Karpas-422 (cell line): ENCODE measurements around the gene PDCD6IP. TPM values are rescaled to one million over a fixed set of nuclear protein-coding genes. Genes with fewer than 3 reads are reported as not detected.
A peak's percentile ranks its signal among the peaks of the same experiment; 100 is the strongest.

Experiments
- DNase-seq: peaks from one replicate; pipeline ENCODE4 v3.0.0-alpha.2; 2015
- H2AFZ ChIP-seq: fragments of 200-600 bp; sonication (generic); 2 replicates; pipeline ENCODE4 v1.6.1; 2014; ENCODE audit warnings: antibody characterized with exemption, low read length, mixed read lengths
- H3K27ac ChIP-seq: fragments of 200-600 bp; sonication (generic); 2 replicates; pipeline ENCODE4 v1.5.1; 2014; ENCODE audit warnings: mild to moderate bottlenecking, low read length, moderate library complexity
- H3K27me3 ChIP-seq: fragments of 200-600 bp; sonication (generic); 2 replicates; pipeline ENCODE4 v1.6.1; 2014; ENCODE audit warnings: low read length, mixed read lengths
- H3K36me3 ChIP-seq: fragments of 200-600 bp; sonication (generic); 2 replicates; pipeline ENCODE4 v1.6.1; 2014; ENCODE audit warnings: low read length, mixed read lengths; ENCODE audit not compliant: insufficient read depth
- H3K4me1 ChIP-seq: fragments of 200-600 bp; sonication (generic); 2 replicates; pipeline ENCODE4 v1.6.1; 2014; ENCODE audit warnings: mild to moderate bottlenecking, low read length, mixed read lengths
- H3K4me2 ChIP-seq: fragments of 200-600 bp; sonication (generic); 2 replicates; pipeline ENCODE4 v1.6.1; 2014; ENCODE audit warnings: low read length, low read depth, mild to moderate bottlenecking; ENCODE audit not compliant: poor library complexity, severe bottlenecking
- H3K4me3 ChIP-seq: fragments of 200-600 bp; sonication (generic); 2 replicates; pipeline ENCODE4 v1.5.1; 2014; ENCODE audit warnings: mild to moderate bottlenecking, antibody characterized with exemption, low read length, mixed read lengths
- H3K79me2 ChIP-seq: fragments of 200-600 bp; sonication (generic); 2 replicates; pipeline ENCODE4 v1.6.1; 2014; ENCODE audit warnings: mild to moderate bottlenecking, low read length, mixed read lengths
- H3K9ac ChIP-seq: fragments of 200-600 bp; sonication (generic); 2 replicates; pipeline ENCODE4 v1.6.0; 2014; ENCODE audit warnings: low read length
- H3K9me2 ChIP-seq: fragments of 200-600 bp; sonication (generic), shearing (Covaris generic); replicated peaks from 2 replicates; pipeline ENCODE4 v1.6.0; 2014; ENCODE audit warnings: mild to moderate bottlenecking, low read length, moderate library complexity; ENCODE audit not compliant: insufficient read depth
- H3K9me3 ChIP-seq: fragments of 300-700, 200-600 bp; sonication (generic); 2 replicates; pipeline ENCODE4 v1.6.1; 2014; ENCODE audit warnings: low read length, mixed read lengths
- H4K20me1 ChIP-seq: fragments of 200-600 bp; sonication (generic); 2 replicates; pipeline ENCODE4 v1.6.1; 2014; ENCODE audit warnings: mild to moderate bottlenecking, antibody characterized with exemption, low read length, low read depth; ENCODE audit not compliant: insufficient read depth
- total RNA-seq: library from RNA; depleted of rRNA; stranded (reverse); fragments of >200 nt; shearing (Covaris generic); gene quantifications from 2 replicates; pipeline ENCODE4 v1.2.3, GENCODE V29; 2014; ENCODE audit warnings: low replicate concordance

Gene PDCD6IP
- total RNA-seq, 1 experiment from 2014 or later: 179 TPM

GRCh38 chr3:33909547-33909946, 111.1 kb downstream of the PDCD6IP start:
- no peaks in the 10 kb centered on the region for H3K79me2 ChIP-seq
- peaks cover 8% of the 10 kb centered on the region; the same call in 1 of the 2 replicates for H3K4me1 ChIP-seq
- no peaks in the 10 kb centered on the region for H3K27me3 ChIP-seq
- no peak overlapping the region for H3K4me2 ChIP-seq
- no peak overlapping the region for H2AFZ ChIP-seq
- no peak for DNase-seq
- no peak overlapping the region for H3K4me3 ChIP-seq
- no peaks in the 10 kb centered on the region for H4K20me1 ChIP-seq
- no peaks in the 10 kb centered on the region for H3K36me3 ChIP-seq
- H3K27ac ChIP-seq: no peak overlapping the region
- no peaks in the 10 kb centered on the region for H3K9me2 ChIP-seq
- H3K9me3 ChIP-seq: no peaks in the 10 kb centered on the region
- no peak overlapping the region for H3K9ac ChIP-seq

GRCh38 chr3:33910031-33910430, 111.6 kb downstream of the PDCD6IP start:
- peaks cover 8% of the 10 kb centered on the region; the same call in 1 of the 2 replicates for H3K4me1 ChIP-seq
- H3K9me3 ChIP-seq: no peaks in the 10 kb centered on the region
- no peak overlapping the region for H3K4me3 ChIP-seq
- H3K27me3 ChIP-seq: no peaks in the 10 kb centered on the region
- H3K9me2 ChIP-seq: no peaks in the 10 kb centered on the region
- H3K79me2 ChIP-seq: no peaks in the 10 kb centered on the region
- no peak overlapping the region for H3K4me2 ChIP-seq
- no peak overlapping the region for H3K9ac ChIP-seq
- H3K27ac ChIP-seq: no peak overlapping the region
- DNase-seq: no peak
- no peaks in the 10 kb centered on the region for H4K20me1 ChIP-seq
- H3K36me3 ChIP-seq: no peaks in the 10 kb centered on the region
- no peak overlapping the region for H2AFZ ChIP-seq

- Histone ChIP-seq H3K9ac (no peak overlapping the region), H3K9me2 (no peaks in the 10 kb centered on the region), H3K79me2 (no peaks in the 10 kb centered on the region), H3K4me2 (no peak overlapping the region), H3K36me3 (no peaks in the 10 kb centered on the region), H3K27ac (no peak overlapping the region), H3K4me3 (no peak overlapping the region), H2AFZ (no peak overlapping the region), H3K9me3 (no peaks in the 10 kb centered on the region), H4K20me1 (no peaks in the 10 kb centered on the region), H3K4me1 (peaks cover 14% of the 10 kb centered on the region), H3K27me3 (no peaks in the 10 kb centered on the region)
- DNase-seq: no peak
These were observed 113.3 kb downstream of the PDCD6IP start for GRCh38 chr3:33911525-33912322.

- H2AFZ ChIP-seq: no peak overlapping the region
- H3K4me2 ChIP-seq: no peak overlapping the region
- peaks cover 14% of the 10 kb centered on the region for H3K4me1 ChIP-seq
- no peak overlapping the region for H3K4me3 ChIP-seq
- no peaks in the 10 kb centered on the region for H4K20me1 ChIP-seq
- DNase-seq: no peak
- no peaks in the 10 kb centered on the region for H3K36me3 ChIP-seq
- no peaks in the 10 kb centered on the region for H3K9me2 ChIP-seq
- no peak overlapping the region for H3K27ac ChIP-seq
- no peaks in the 10 kb centered on the region for H3K9me3 ChIP-seq
- no peaks in the 10 kb centered on the region for H3K79me2 ChIP-seq
- H3K27me3 ChIP-seq: no peaks in the 10 kb centered on the region
- H3K9ac ChIP-seq: no peak overlapping the region
These were observed 115.8 kb downstream of the PDCD6IP start for GRCh38 chr3:33914212-33914611.

GRCh38 chr3:33914731-33915379, 116.4 kb downstream of the PDCD6IP start:
- DNase-seq: no peak
- Histone ChIP-seq H2AFZ (no peak overlapping the region), H3K36me3 (no peaks in the 10 kb centered on the region), H3K4me1 (peaks cover 14% of the 10 kb centered on the region), H3K27me3 (no peaks in the 10 kb centered on the region), H3K9me3 (no peaks in the 10 kb centered on the region), H3K79me2 (no peaks in the 10 kb centered on the region), H3K4me3 (no peak overlapping the region), H3K9ac (no peak overlapping the region), H4K20me1 (no peaks in the 10 kb centered on the region), H3K27ac (no peak overlapping the region), H3K9me2 (no peaks in the 10 kb centered on the region), H3K4me2 (no peak overlapping the region)

- H3K9me2 ChIP-seq: no peaks in the 10 kb centered on the region
- no peaks in the 10 kb centered on the region for H3K36me3 ChIP-seq
- peaks cover 14% of the 10 kb centered on the region for H3K4me1 ChIP-seq
- no peaks in the 10 kb centered on the region for H3K79me2 ChIP-seq
- no peaks in the 10 kb centered on the region for H3K27me3 ChIP-seq
- no peak overlapping the region for H3K9ac ChIP-seq
- H4K20me1 ChIP-seq: no peaks in the 10 kb centered on the region
- H3K27ac ChIP-seq: no peak overlapping the region
- H3K4me3 ChIP-seq: no peak overlapping the region
- H3K4me2 ChIP-seq: no peak overlapping the region
- no peaks in the 10 kb centered on the region for H3K9me3 ChIP-seq
- no peak overlapping the region for H2AFZ ChIP-seq
- peak; percentile 85 for DNase-seq
These were observed 117.5 kb downstream of the PDCD6IP start for GRCh38 chr3:33915796-33916546.

GRCh38 chr3:33918126-33918756, 119.8 kb downstream of the PDCD6IP start:
- H3K27ac ChIP-seq: no peak overlapping the region
- H3K9ac ChIP-seq: no peak overlapping the region
- H3K4me3 ChIP-seq: no peak overlapping the region
- DNase-seq: no peak
- H3K9me2 ChIP-seq: no peaks in the 10 kb centered on the region
- H3K27me3 ChIP-seq: no peaks in the 10 kb centered on the region
- H3K36me3 ChIP-seq: no peaks in the 10 kb centered on the region
- H3K79me2 ChIP-seq: no peaks in the 10 kb centered on the region
- no peak overlapping the region for H2AFZ ChIP-seq
- no peak overlapping the region for H3K4me2 ChIP-seq
- H3K4me1 ChIP-seq: peaks cover 6% of the 10 kb centered on the region
- H3K9me3 ChIP-seq: no peaks in the 10 kb centered on the region
- H4K20me1 ChIP-seq: no peaks in the 10 kb centered on the region
